Suprapubic skin (tissue), 4 donors: ENCODE results near the gene MRPL11. TPM values are rescaled to one million over a fixed set of nuclear protein-coding genes. Genes with fewer than 3 reads are reported as not detected.

Experiments used
- DNase-seq, 2 donors: peaks; one replicate each; pipeline ENCODE4 v3.0.0-alpha.2; 2019; ENCODE audit warnings: low spot score in 2 of 2
- H3K27ac ChIP-seq: fragments of 200-600 bp; sonication (generic); one replicate; pipeline ENCODE4 v1.5.1; 2019
- H3K27me3 ChIP-seq: fragments of 200-600 bp; sonication (generic); one replicate; pipeline ENCODE4 v1.5.1; 2019
- H3K36me3 ChIP-seq: fragments of 200-600 bp; sonication (generic); one replicate; pipeline ENCODE4 v1.5.1; 2019
- H3K4me1 ChIP-seq: fragments of 200-600 bp; sonication (generic); one replicate; pipeline ENCODE4 v1.5.1; 2019
- H3K4me3 ChIP-seq: fragments of 200-600 bp; sonication (generic); one replicate; pipeline ENCODE4 v1.5.1; 2019; ENCODE audit warnings: mild to moderate bottlenecking
- H3K9me3 ChIP-seq: fragments of 200-600 bp; sonication (generic); one replicate; pipeline ENCODE4 v1.5.1; 2019
- EP300 ChIP-seq: sonication (generic); formaldehyde crosslinking; IDR thresholded peaks from one replicate; pipeline ENCODE4 v1.6.1; 2017; ENCODE audit warnings: antibody characterized with exemption
- POLR2A ChIP-seq, 2 donors: fragments of 450-650 bp; IDR thresholded peaks; one replicate each; pipeline ENCODE4 v1.6.1; 2017; ENCODE audit warnings: antibody characterized with exemption in 2 of 2, mild to moderate bottlenecking in 2 of 2, moderate library complexity in 2 of 2
- POLR2AphosphoS5 ChIP-seq, 3 donors: sonication (generic); formaldehyde crosslinking; IDR thresholded peaks; one replicate each; pipeline ENCODE4 v1.6.1; 2017; ENCODE audit warnings: antibody characterized with exemption in 3 of 3
- WGBS: methylation state at CpG from one replicate; pipeline ENCODE4 v1.1.5; 2018; 5-methylcytosine and 5-hydroxymethylcytosine counted together
- total RNA-seq, 4 donors: library from RNA; depleted of rRNA; stranded (reverse); fragments of >200 nt; gene quantifications; one replicate each; pipeline ENCODE4 v1.1.0, GENCODE V29; 2016
- TF ChIP-seq, protein P1 (sequence below), 2 donors: fragments of 200-600 bp in 1 of 2; fragments of 450-650 bp in 1 of 2; sonication (generic) in 1 of 2; IDR thresholded peaks; one replicate each; pipeline ENCODE4 v1.5.1; 2016 to 2019; ENCODE audit warnings: antibody characterized with exemption in 2 of 2, mild to moderate bottlenecking in 1 of 2, moderate library complexity in 1 of 2

MRPL11 gene
- total RNA-seq, 4 donors from 2014 or later = 22.0 to 42.0 (median 28.0) TPM

DNA sequence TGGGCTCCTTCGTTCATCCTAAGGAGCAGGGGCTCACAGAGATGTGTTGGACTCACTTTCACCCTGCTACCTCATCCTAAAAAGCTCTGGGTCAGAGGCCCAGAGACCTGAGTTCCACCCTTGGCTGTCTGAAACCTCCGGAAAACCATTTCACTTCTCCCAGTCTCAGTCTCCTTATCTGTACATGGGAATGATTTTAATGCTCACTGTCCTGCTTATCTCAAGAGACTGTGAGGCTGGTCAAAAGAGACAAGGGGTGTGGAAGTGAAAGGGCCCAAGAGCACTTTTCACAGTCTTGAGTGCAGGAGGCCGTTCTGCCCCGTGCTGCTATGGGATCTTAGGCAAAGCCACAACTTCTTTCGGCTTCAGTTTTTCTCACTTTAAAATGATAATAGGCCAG lies 31.0 kb downstream of the MRPL11 start:
- no peak for DNase-seq
- no peak overlapping the region for H3K27ac ChIP-seq
- H3K9me3 ChIP-seq = no peaks in the 10 kb centered on the region
- 57% methylated on average over 5 of the region's 5 CpGs for WGBS
- H3K4me1 ChIP-seq = peaks cover 12% of the 10 kb centered on the region
- H3K36me3 ChIP-seq = no peaks in the 10 kb centered on the region
- TF ChIP-seq, protein P1, sequence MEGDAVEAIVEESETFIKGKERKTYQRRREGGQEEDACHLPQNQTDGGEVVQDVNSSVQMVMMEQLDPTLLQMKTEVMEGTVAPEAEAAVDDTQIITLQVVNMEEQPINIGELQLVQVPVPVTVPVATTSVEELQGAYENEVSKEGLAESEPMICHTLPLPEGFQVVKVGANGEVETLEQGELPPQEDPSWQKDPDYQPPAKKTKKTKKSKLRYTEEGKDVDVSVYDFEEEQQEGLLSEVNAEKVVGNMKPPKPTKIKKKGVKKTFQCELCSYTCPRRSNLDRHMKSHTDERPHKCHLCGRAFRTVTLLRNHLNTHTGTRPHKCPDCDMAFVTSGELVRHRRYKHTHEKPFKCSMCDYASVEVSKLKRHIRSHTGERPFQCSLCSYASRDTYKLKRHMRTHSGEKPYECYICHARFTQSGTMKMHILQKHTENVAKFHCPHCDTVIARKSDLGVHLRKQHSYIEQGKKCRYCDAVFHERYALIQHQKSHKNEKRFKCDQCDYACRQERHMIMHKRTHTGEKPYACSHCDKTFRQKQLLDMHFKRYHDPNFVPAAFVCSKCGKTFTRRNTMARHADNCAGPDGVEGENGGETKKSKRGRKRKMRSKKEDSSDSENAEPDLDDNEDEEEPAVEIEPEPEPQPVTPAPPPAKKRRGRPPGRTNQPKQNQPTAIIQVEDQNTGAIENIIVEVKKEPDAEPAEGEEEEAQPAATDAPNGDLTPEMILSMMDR (IDR thresholded peaks at IDR 0.05) = no peak
- TF ChIP-seq POLR2A (IDR thresholded peaks at IDR 0.05) (no peak), POLR2AphosphoS5 (IDR thresholded peaks at IDR 0.05) (no peak), EP300 (no peak)
- H3K27me3 ChIP-seq = peaks cover 52% of the 10 kb centered on the region
- no peak overlapping the region for H3K4me3 ChIP-seq

DNA sequence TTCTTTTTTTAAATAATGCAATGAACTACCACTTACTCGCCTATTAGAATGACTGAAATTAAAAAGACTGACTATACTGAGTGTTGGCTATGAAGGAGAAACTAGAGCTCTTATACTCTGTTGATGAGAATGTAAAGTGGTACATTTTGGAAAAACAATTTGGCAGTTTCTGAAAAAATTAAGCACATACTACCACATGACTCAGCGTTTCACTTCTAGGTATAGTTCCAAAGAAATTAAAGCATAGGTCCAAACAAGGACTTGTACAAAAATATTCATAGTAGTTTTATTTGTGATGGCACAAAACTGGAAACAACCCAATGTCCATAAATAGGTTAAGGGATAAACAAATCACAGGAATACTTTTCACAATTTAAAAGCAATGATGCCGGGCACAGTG lies 44.7 kb downstream of the MRPL11 start:
- no peak overlapping the region for H3K27ac ChIP-seq
- 73% methylated on average over 3 of the region's 3 CpGs for WGBS
- H3K4me1 ChIP-seq = peaks cover 1% of the 10 kb centered on the region
- no peaks in the 10 kb centered on the region for H3K9me3 ChIP-seq
- H3K27me3 ChIP-seq = peaks cover 8% of the 10 kb centered on the region
- TF ChIP-seq POLR2A (IDR thresholded peaks at IDR 0.05) = no peak
- no peak for TF ChIP-seq EP300
- TF ChIP-seq POLR2AphosphoS5 (IDR thresholded peaks at IDR 0.05) = no peak
- TF ChIP-seq, protein P1 (IDR thresholded peaks at IDR 0.05) = no peak
- H3K4me3 ChIP-seq = no peak overlapping the region
- no peaks in the 10 kb centered on the region for H3K36me3 ChIP-seq
- no peak for DNase-seq

DNA sequence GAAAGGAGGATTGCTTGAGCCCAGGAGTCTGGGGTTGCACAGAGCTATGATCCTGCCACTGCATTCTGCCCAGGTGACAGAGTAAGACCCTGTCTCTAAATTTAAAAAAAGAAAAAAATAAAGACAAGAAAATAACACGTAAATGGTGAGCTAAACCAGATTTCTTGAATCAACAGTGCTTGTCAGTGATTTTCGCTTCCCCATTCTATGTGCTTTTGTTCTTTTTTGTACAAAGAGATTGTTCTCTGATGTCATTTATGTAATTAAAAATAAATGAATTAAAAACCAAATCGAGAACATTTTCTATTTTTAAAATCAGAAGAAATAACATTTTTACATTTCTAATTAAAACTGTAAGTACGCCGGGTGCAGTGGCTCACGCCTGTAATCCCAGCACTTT lies 47.3 kb downstream of the MRPL11 start:
- TF ChIP-seq, protein P1 (IDR thresholded peaks at IDR 0.05) = no peak
- TF ChIP-seq POLR2A (IDR thresholded peaks at IDR 0.05) (no peak), EP300 (no peak), POLR2AphosphoS5 (IDR thresholded peaks at IDR 0.05) (no peak)
- no peak for DNase-seq
- WGBS = 84% methylated on average over 6 of the region's 6 CpGs
- no peak overlapping the region for H3K4me3 ChIP-seq
- no peaks in the 10 kb centered on the region for H3K36me3 ChIP-seq
- H3K4me1 ChIP-seq = peaks cover 7% of the 10 kb centered on the region
- H3K27ac ChIP-seq = no peak overlapping the region
- H3K27me3 ChIP-seq = peaks cover 8% of the 10 kb centered on the region
- no peaks in the 10 kb centered on the region for H3K9me3 ChIP-seq

DNA sequence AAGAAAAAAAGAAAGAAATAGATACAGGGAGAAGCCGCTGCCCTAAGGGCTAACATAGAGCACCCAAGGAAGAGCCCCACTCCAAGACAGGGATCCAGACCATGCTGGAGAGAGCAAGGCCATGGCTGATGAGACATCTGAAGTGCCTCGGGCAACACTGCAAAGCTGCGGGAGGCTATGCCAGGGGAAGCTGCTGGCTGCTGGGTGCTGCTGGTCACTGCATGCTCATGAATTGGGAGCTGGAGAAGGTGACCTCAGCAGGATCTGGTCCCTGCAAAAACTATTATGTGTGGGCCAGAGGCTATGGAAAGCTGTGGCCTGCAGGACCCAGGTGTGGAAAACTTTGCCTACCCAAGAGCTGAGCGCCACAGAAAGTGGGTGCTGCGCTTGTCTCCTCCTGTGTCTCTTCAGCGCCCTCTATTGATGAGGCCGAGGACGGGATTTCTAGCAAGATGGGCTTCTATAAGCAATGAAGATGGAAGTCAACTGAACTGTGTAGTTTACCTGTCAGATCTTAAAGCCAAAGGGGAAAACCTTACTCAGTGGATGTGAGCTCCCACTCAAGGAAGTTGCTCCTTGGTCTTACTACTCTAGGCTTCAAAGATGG lies 49.8 kb downstream of the MRPL11 start:
- H3K4me3 ChIP-seq = no peak overlapping the region
- TF ChIP-seq, protein P1 (IDR thresholded peaks at IDR 0.05) = peak; percentile 21 to 75
- no peak for TF ChIP-seq EP300
- no peak for DNase-seq
- H3K4me1 ChIP-seq = peaks cover 13% of the 10 kb centered on the region
- H3K27ac ChIP-seq = no peak overlapping the region
- H3K36me3 ChIP-seq = no peaks in the 10 kb centered on the region
- no peaks in the 10 kb centered on the region for H3K9me3 ChIP-seq
- H3K27me3 ChIP-seq = peaks cover 8% of the 10 kb centered on the region
- whole genome bisulfite sequencing = 22% methylated on average over 8 of the region's 8 CpGs

DNA sequence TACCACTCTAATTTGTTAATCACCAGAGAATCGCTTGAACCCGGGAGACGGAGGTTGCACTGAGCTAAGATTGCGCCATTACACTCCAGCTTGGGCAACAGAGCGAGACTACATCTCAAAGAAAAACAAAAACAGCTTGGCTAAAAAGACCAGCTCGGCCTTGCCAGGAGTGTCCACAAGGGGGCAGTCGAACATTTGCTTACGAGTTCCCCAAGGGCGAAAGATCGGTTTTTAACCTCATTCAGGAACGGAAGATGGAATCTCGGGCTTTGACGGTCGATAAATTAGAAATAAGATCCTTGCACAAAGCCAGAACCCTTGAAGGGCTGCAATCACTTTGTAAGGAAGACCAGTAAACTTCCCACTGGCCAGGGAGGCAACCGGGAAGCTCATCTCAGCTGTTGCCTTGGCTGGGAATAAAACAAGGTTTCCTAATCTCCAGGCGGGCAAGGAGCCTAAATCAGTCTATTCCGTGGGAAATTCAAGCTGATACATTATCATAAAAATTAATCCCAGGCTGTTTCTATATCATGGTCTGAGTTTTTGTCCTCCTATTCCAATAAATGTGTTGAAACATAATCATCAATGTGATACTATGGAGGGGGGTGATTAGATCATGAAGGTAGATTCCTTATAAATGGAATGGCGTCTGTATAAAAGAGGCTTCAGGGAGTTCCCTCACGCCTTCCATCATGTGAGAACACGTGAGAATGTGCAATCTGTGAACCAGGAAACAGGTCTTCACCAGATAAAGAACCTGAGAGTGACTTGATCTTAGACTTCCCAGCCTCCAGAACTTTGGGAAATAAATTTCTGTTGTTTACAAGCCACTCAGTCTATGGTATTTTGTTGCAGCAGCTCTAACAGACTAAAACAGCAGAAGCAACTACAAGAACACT lies 52.2 kb downstream of the MRPL11 start:
- DNase-seq = peak; percentile 90 to 94
- 5% methylated on average over 20 of the region's 20 CpGs for WGBS
- no peaks in the 10 kb centered on the region for H3K36me3 ChIP-seq
- H3K4me1 ChIP-seq = peaks cover 13% of the 10 kb centered on the region
- no peak overlapping the region for H3K27ac ChIP-seq
- no peaks in the 10 kb centered on the region for H3K9me3 ChIP-seq
- H3K4me3 ChIP-seq = peak overlapping the region; percentile 23
- no peak for TF ChIP-seq EP300
- TF ChIP-seq, protein P1 (IDR thresholded peaks at IDR 0.05) = peak; percentile 79 to 93
- TF ChIP-seq POLR2AphosphoS5 (IDR thresholded peaks at IDR 0.05) = peak in 1 of 3 donors; percentile 10
- H3K27me3 ChIP-seq = peaks cover 4% of the 10 kb centered on the region
